PC-9 (cell line): Measurements from ENCODE around the gene IKZF4. TPM values are rescaled to one million over a fixed set of nuclear protein-coding genes. Genes with fewer than 3 reads are reported as not detected.

Source experiments
- BruUV-seq: library from RNA; stranded (reverse); fragments of 400-500 nt; replicated peaks from 2 replicates; lab custom pipeline; 2021; lab: Mats Ljungman, UMichigan
- CTCF ChIA-PET: fragments of 300-600 bp; sonication (Branson Sonifier 250); formaldehyde crosslinking; loops from one replicate; lab custom pipeline; 2022; ENCODE audit warnings: antibody characterized with exemption; lab: Charles Lee
- POLR2A ChIA-PET: fragments of 300-600 bp; sonication (Branson Sonifier 250); formaldehyde crosslinking; loops from one replicate; lab custom pipeline; 2022; ENCODE audit warnings: antibody characterized with exemption; ENCODE audit not compliant: unreplicated experiment; lab: Charles Lee
- DNase-seq, 2 experiments: peaks; one replicate each; pipeline versions ENCODE4 v3.0.0 to v3.0.0-alpha.2; 2015 to 2022; ENCODE audit warnings: mixed read lengths in 1 of 2
- H2AFZ ChIP-seq: fragments of 200-600 bp; sonication (generic); 2 replicates; pipeline ENCODE4 v1.8.1; 2017; ENCODE audit warnings: antibody characterized with exemption
- H3F3A ChIP-seq: fragments of 200-600 bp; sonication (generic); 2 replicates; pipeline ENCODE4 v1.8.1; 2017; ENCODE audit warnings: antibody characterized with exemption, mild to moderate bottlenecking, low read depth; ENCODE audit not compliant: insufficient read depth
- H3K27ac ChIP-seq: fragments of 200-600 bp; sonication (generic); 2 replicates; pipeline ENCODE4 v1.6.1; 2016; ENCODE audit warnings: mixed run types
- H3K27me3 ChIP-seq: fragments of 200-600 bp; sonication (generic); 2 replicates; pipeline ENCODE4 v1.6.1; 2016; ENCODE audit warnings: low read depth, mixed run types; ENCODE audit not compliant: insufficient read depth
- H3K36me3 ChIP-seq: fragments of 200-600 bp; sonication (generic); 2 replicates; pipeline ENCODE4 v1.6.1; 2016; ENCODE audit warnings: low read depth, mixed run types
- H3K4me1 ChIP-seq: fragments of 200-600 bp; sonication (generic); replicated peaks from 2 replicates; pipeline ENCODE4 v1.6.1; 2016; ENCODE audit warnings: mixed run types; ENCODE audit not compliant: insufficient read depth
- H3K4me2 ChIP-seq: fragments of 200-600 bp; sonication (generic); 2 replicates; pipeline ENCODE4 v1.6.1; 2017; ENCODE audit warnings: mixed run types
- H3K4me3 ChIP-seq: fragments of 200-600 bp; sonication (generic); 2 replicates; pipeline ENCODE4 v1.6.1; 2016; ENCODE audit warnings: mixed run types
- H3K79me2 ChIP-seq: fragments of 200-600 bp; sonication (generic); 2 replicates; pipeline ENCODE4 v1.6.1; 2017; ENCODE audit warnings: low read depth, mixed run types
- H3K9me2 ChIP-seq: fragments of 200-600 bp; sonication (generic); 2 replicates; pipeline ENCODE4 v1.8.1; 2017; ENCODE audit warnings: mild to moderate bottlenecking; ENCODE audit not compliant: insufficient read depth
- H3K9me3 ChIP-seq: fragments of 200-600 bp; sonication (generic); 2 replicates; pipeline ENCODE4 v1.8.1; 2016; ENCODE audit warnings: low read depth; ENCODE audit not compliant: insufficient read depth
- H4K20me1 ChIP-seq: fragments of 200-600 bp; sonication (generic); 2 replicates; pipeline ENCODE4 v1.8.1; 2017; ENCODE audit not compliant: insufficient read depth
- EZH2 ChIP-seq: fragments of 200-600 bp; sonication (generic); IDR thresholded peaks from 2 replicates; pipeline ENCODE4 v1.8.0; 2017; ENCODE audit warnings: antibody characterized with exemption, low read depth
- intact Hi-C: fragments of 100-400 bp; cut with micrococcal nuclease; formaldehyde crosslinking; loops from one replicate; pipeline ENCODE4 v1.10.0; 2022; ENCODE audit not compliant: unreplicated experiment
- total RNA-seq: library from RNA; stranded (reverse); gene quantifications from 2 replicates; pipeline ENCODE4 v1.2.3, GENCODE V29; 2021
- TF ChIP-seq, protein P1 (sequence below): fragments of 200-600 bp; sonication (generic); conservative IDR thresholded peaks from 2 replicates; pipeline ENCODE4 v1.6.1; 2017; ENCODE audit warnings: mixed run types, antibody characterized with exemption, mild to moderate bottlenecking, moderate library complexity

The IKZF4 gene
- total RNA-seq, 1 experiment from 2014 or later: 7.4 TPM

DNA sequence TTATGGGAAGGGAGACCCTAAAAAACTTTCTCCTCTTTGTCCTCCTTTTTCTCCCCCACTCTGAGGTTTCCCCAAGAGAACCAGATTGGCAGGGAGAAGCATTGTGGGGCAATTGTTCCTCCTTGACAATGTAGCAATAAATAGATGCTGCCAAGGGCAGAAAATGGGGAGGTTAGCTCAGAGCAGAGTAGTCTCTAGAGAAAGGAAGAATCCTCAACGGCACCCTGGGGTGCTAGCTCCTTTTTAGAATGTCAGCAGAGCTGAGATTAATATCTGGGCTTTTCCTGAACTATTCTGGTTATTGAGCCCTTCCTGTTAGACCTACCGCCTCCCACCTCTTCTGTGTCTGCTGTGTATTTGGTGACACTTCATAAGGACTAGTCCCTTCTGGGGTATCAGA lies 16.3 kb downstream of the IKZF4 start:
- Histone ChIP-seq H4K20me1 (no peaks in the 10 kb centered on the region), H3K79me2 (peaks cover 3% of the 10 kb centered on the region), H3K4me2 (no peak overlapping the region), H3F3A (peaks cover 12% of the 10 kb centered on the region), H3K27ac (no peak overlapping the region), H3K4me1 (peaks cover 15% of the 10 kb centered on the region), H3K36me3 (no peaks in the 10 kb centered on the region), H2AFZ (no peak overlapping the region), H3K9me2 (no peaks in the 10 kb centered on the region), H3K27me3 (no peaks in the 10 kb centered on the region), H3K9me3 (no peaks in the 10 kb centered on the region), H3K4me3 (no peak overlapping the region)
- POLR2A ChIA-PET: interaction anchor here (0.6 kb wide), 1 partner anchor 957 kb away, joined by 5 read pairs; a partner anchor contains a TSS
- DNase-seq: no peak
- BruUV-seq: no TSS peak
- TF ChIP-seq, protein P1, sequence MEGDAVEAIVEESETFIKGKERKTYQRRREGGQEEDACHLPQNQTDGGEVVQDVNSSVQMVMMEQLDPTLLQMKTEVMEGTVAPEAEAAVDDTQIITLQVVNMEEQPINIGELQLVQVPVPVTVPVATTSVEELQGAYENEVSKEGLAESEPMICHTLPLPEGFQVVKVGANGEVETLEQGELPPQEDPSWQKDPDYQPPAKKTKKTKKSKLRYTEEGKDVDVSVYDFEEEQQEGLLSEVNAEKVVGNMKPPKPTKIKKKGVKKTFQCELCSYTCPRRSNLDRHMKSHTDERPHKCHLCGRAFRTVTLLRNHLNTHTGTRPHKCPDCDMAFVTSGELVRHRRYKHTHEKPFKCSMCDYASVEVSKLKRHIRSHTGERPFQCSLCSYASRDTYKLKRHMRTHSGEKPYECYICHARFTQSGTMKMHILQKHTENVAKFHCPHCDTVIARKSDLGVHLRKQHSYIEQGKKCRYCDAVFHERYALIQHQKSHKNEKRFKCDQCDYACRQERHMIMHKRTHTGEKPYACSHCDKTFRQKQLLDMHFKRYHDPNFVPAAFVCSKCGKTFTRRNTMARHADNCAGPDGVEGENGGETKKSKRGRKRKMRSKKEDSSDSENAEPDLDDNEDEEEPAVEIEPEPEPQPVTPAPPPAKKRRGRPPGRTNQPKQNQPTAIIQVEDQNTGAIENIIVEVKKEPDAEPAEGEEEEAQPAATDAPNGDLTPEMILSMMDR: no peak
- no peak for TF ChIP-seq EZH2
- intact Hi-C loops: no loop called here
- CTCF ChIA-PET: interaction anchor here (0.6 kb wide), 2 partner anchors 54 to 105 kb away, joined by 3 read pairs; no protein-coding TSS in a partner anchor

DNA sequence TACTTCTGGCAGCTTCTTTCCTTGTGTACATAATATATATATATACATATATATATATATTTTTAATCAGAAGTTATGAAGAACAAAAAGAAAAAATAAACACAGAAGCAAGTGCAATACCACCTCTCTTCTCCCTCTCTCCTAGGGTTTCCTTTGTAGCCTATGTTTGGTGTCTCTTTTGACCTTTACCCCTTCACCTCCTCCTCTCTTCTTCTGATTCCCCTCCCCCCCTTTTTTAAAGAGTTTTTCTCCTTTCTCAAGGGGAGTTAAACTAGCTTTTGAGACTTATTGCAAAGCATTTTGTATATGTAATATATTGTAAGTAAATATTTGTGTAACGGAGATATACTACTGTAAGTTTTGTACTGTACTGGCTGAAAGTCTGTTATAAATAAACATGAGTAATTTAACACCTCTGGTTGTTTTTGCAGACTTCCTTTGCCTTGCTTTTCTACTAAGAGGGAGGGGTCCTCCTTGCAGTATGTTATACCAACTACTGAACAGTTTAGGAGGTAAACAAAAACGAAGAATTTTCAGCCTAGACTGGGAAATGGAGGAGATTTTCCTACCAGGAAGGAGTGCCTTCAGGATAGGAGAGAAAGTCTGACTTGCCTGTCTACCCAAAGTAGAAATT lies 17.3 kb downstream of the IKZF4 start:
- Histone ChIP-seq H3F3A (peaks cover 19% of the 10 kb centered on the region), H4K20me1 (peaks cover 4% of the 10 kb centered on the region; the same call in 1 of the 2 replicates), H3K36me3 (peaks cover 7% of the 10 kb centered on the region), H3K9me3 (no peaks in the 10 kb centered on the region), H3K27ac (no peak overlapping the region), H3K4me1 (peaks cover 20% of the 10 kb centered on the region), H2AFZ (no peak overlapping the region), H3K9me2 (no peaks in the 10 kb centered on the region), H3K27me3 (no peaks in the 10 kb centered on the region), H3K4me2 (no peak overlapping the region), H3K4me3 (no peak overlapping the region), H3K79me2 (peaks cover 13% of the 10 kb centered on the region)
- POLR2A ChIA-PET: no interaction called here
- intact Hi-C loops: no loop called here
- no peak for TF ChIP-seq EZH2
- TF ChIP-seq, protein P1: no peak
- no peak for DNase-seq
- CTCF ChIA-PET: interaction anchor here (0.6 to 0.7 kb wide), 3 partner anchors 20 to 77 kb away, joined by 3 to 6 read pairs (median 6); no protein-coding TSS in a partner anchor
- no TSS peak for BruUV-seq

DNA sequence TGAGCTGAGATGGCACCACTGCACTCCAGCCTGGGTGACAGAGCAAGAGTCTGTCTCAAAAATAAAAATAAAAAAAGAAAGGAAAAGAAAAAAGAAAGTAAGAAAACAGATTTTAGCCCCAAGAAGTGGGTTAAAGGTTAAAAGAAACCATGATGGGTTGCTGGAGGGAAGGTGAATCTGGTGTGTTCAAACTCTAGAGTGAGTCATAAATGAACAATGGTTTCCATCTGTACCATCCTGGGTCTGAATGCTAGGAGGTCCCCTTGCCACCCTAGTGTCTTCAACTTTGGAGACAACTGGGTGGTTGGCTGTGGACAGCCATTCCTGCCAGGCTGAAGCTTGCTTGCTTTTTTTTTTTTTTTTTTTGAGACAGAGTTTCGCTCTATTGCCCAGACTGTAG lies 19.3 kb downstream of the IKZF4 start:
- H3K9me2 ChIP-seq: no peaks in the 10 kb centered on the region
- no peak for DNase-seq
- H3K4me1 ChIP-seq: peaks cover 24% of the 10 kb centered on the region
- no peak overlapping the region for H3K4me3 ChIP-seq
- no peaks in the 10 kb centered on the region for H3K27me3 ChIP-seq
- TF ChIP-seq EZH2: no peak
- TF ChIP-seq, protein P1: no peak
- intact Hi-C loops: loop anchor here (2.0 to 10.0 kb wide), 6 partner anchors 77 to 223 kb away; partner anchors contain the start of genes NABP2, ORMDL2, PYM1 and RNF41
- H3K27ac ChIP-seq: no peak overlapping the region
- no peak overlapping the region; the same call in 1 of the 2 replicates for H2AFZ ChIP-seq
- peak overlapping the region; percentile 87; the same call in 1 of the 2 replicates for H3K4me2 ChIP-seq
- POLR2A ChIA-PET: no interaction called here
- CTCF ChIA-PET: interaction anchor here (0.6 to 1.3 kb wide), 5 partner anchors 11 to 371 kb away, joined by 3 to 20 read pairs (median 4); partner anchors contain the start of genes ORMDL2 and SARNP
- H3K36me3 ChIP-seq: peaks cover 25% of the 10 kb centered on the region
- no peaks in the 10 kb centered on the region for H3K9me3 ChIP-seq
- peaks cover 26% of the 10 kb centered on the region for H3K79me2 ChIP-seq
- H4K20me1 ChIP-seq: peaks cover 13% of the 10 kb centered on the region; the same call in 1 of the 2 replicates
- no TSS peak for BruUV-seq
- H3F3A ChIP-seq: peaks cover 37% of the 10 kb centered on the region
